ENCODE measurements around the gene PRKG1.

Gene PRKG1

DNA sequence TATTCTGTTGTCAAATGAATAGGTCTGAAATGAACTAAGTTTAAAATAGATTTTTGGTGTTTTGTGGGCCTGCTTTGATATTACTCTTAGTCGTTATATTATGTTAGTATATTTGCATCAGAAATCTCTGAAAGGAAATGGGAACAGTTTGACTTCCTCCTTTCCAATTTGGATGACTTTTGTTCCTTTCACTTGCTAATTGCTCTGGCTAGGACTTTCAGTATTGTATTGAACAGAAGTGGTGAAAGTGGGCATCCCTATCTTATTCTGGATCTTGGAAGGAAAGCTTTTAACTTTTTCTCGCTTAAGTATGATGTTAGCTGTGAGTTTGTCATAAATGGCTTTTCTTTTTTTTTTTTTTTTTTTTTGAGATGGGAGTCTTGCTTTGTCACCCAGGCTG lies 966.2 kb downstream of the PRKG1 start:
- Histone ChIP-seq H3F3A (ENCODE audit: control insufficient read depth, insufficient read depth) (no peaks in the 10 kb centered on the region), H3K79me2 (ENCODE audit: control insufficient read depth, low read length) (no peaks in the 10 kb centered on the region), H3K4me1 (ENCODE audit: control insufficient read depth, low read length) (peaks cover 9% of the 10 kb centered on the region), H3K9me2 (replicated peaks; ENCODE audit: control insufficient read depth, low read length) (no peaks in the 10 kb centered on the region), H3K36me3 (ENCODE audit: control insufficient read depth, low read length) (no peaks in the 10 kb centered on the region), H3K27me3 (ENCODE audit: control insufficient read depth, low read length) (0 out of 2 replicates have a peak, but pooled peaks cover 3% of the 10 kb centered on the region), H3K4me2 (ENCODE audit: low read length) (0 out of 2 replicates have a peak overlapping the region, but pooled peaks have one; percentile 2), H4K20me1 (ENCODE audit: control insufficient read depth, insufficient read depth, low read depth, low read length) (no peaks in the 10 kb centered on the region), H3K27ac (ENCODE audit: low read depth, low read length) (no peak overlapping the region), H3K9me3 (ENCODE audit: control insufficient read depth, insufficient read depth, low read length) (no peaks in the 10 kb centered on the region), H3K4me3 (ENCODE audit: low read length) (no peak overlapping the region)
- no peak for TF ChIP-seq EZH2phosphoT487 (IDR thresholded peaks at IDR 0.05; ENCODE audit: borderline replicate concordance, low read length)
- TF ChIP-seq, protein P1, sequence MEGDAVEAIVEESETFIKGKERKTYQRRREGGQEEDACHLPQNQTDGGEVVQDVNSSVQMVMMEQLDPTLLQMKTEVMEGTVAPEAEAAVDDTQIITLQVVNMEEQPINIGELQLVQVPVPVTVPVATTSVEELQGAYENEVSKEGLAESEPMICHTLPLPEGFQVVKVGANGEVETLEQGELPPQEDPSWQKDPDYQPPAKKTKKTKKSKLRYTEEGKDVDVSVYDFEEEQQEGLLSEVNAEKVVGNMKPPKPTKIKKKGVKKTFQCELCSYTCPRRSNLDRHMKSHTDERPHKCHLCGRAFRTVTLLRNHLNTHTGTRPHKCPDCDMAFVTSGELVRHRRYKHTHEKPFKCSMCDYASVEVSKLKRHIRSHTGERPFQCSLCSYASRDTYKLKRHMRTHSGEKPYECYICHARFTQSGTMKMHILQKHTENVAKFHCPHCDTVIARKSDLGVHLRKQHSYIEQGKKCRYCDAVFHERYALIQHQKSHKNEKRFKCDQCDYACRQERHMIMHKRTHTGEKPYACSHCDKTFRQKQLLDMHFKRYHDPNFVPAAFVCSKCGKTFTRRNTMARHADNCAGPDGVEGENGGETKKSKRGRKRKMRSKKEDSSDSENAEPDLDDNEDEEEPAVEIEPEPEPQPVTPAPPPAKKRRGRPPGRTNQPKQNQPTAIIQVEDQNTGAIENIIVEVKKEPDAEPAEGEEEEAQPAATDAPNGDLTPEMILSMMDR (IDR thresholded peaks at IDR 0.05; ENCODE audit: low read depth, low read length, poor library complexity, severe bottlenecking): no peak

DNA sequence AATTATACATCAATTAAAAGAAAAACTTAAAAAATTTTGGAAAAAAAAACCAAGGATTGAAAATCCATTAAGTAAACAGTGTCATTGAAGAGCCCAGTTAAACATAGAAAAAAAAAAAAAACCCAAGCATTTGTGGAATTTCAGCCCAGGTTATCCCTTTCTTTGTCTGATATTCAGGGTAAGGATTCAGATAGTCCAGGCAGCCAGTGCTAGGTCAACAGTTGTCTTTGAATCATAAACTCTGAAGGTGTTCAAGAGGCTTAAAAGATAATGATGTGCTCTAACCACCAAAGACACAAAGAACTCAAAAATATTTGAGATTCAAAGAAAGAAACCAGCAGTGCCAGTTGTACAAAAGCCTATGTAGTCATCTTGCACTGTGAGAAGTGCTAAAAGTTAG lies 969.5 kb downstream of the PRKG1 start:
- H3K4me1 ChIP-seq (ENCODE audit: control insufficient read depth, low read length): peaks cover 9% of the 10 kb centered on the region

DNA sequence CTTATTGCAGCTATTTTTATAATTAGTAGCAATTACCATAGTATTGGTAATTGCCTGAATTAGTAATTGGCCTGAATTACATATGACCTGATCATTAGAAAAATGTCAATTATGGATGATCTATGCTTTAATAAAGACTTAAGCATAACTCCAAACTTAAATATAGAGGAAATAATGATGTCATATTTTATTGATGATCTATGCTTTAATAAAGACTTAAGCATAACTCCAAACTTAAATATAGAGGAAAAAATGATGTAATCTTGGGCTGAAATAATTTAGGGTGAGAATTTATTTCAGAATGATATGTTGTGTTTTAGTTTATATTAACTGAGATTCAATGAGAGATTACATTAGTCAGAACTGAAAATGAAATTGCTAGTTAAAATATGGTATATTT lies 973.8 kb downstream of the PRKG1 start:
- no peak overlapping the region for H3K4me2 ChIP-seq (ENCODE audit: low read length)
- H3K4me3 ChIP-seq (ENCODE audit: low read length): no peak overlapping the region
- H3K36me3 ChIP-seq (ENCODE audit: control insufficient read depth, low read length): no peaks in the 10 kb centered on the region
- TF ChIP-seq, protein P1 (IDR thresholded peaks at IDR 0.05; ENCODE audit: low read depth, low read length, poor library complexity, severe bottlenecking): no peak
- TF ChIP-seq EZH2phosphoT487 (IDR thresholded peaks at IDR 0.05; ENCODE audit: borderline replicate concordance, low read length): no peak
- H3K27me3 ChIP-seq (ENCODE audit: control insufficient read depth, low read length): 0 out of 2 replicates have a peak, but pooled peaks cover 3% of the 10 kb centered on the region
- no peaks in the 10 kb centered on the region for H3K9me2 ChIP-seq (replicated peaks; ENCODE audit: control insufficient read depth, low read length)
- H3K9me3 ChIP-seq (ENCODE audit: control insufficient read depth, insufficient read depth, low read length): no peaks in the 10 kb centered on the region
- no peaks in the 10 kb centered on the region for H3F3A ChIP-seq (ENCODE audit: control insufficient read depth, insufficient read depth)
- no peaks in the 10 kb centered on the region for H3K79me2 ChIP-seq (ENCODE audit: control insufficient read depth, low read length)
- no peaks in the 10 kb centered on the region for H3K4me1 ChIP-seq (ENCODE audit: control insufficient read depth, low read length)
- no peak overlapping the region for H3K27ac ChIP-seq (ENCODE audit: low read depth, low read length)
- H4K20me1 ChIP-seq (ENCODE audit: control insufficient read depth, insufficient read depth, low read depth, low read length): no peaks in the 10 kb centered on the region

More for the DNA sequence above, 969.5 kb downstream of the PRKG1 start:
- no peak overlapping the region for H3K4me2 ChIP-seq (ENCODE audit: low read length)
- no peak overlapping the region for H3K4me3 ChIP-seq (ENCODE audit: low read length)
- H3F3A ChIP-seq (ENCODE audit: control insufficient read depth, insufficient read depth): no peaks in the 10 kb centered on the region
- H3K27me3 ChIP-seq (ENCODE audit: control insufficient read depth, low read length): 0 out of 2 replicates have a peak, but pooled peaks cover 3% of the 10 kb centered on the region
- TF ChIP-seq EZH2phosphoT487 (IDR thresholded peaks at IDR 0.05; ENCODE audit: borderline replicate concordance, low read length): no peak
- TF ChIP-seq, protein P1 (IDR thresholded peaks at IDR 0.05; ENCODE audit: low read depth, low read length, poor library complexity, severe bottlenecking): no peak
- no peaks in the 10 kb centered on the region for H3K79me2 ChIP-seq (ENCODE audit: control insufficient read depth, low read length)
- no peaks in the 10 kb centered on the region for H4K20me1 ChIP-seq (ENCODE audit: control insufficient read depth, insufficient read depth, low read depth, low read length)
- H3K9me3 ChIP-seq (ENCODE audit: control insufficient read depth, insufficient read depth, low read length): no peaks in the 10 kb centered on the region
- no peaks in the 10 kb centered on the region for H3K9me2 ChIP-seq (replicated peaks; ENCODE audit: control insufficient read depth, low read length)
- no peaks in the 10 kb centered on the region for H3K36me3 ChIP-seq (ENCODE audit: control insufficient read depth, low read length)
- H3K27ac ChIP-seq (ENCODE audit: low read depth, low read length): no peak overlapping the region
